GM04503 (cell line): Measurements from ENCODE around the gene NBEAL2.
A peak's percentile ranks its signal among the peaks of the same experiment; 100 is the strongest.
"Not testable (repeated sequence)": the region's sequence is repeated elsewhere in the genome, so short reads cannot be mapped to it uniquely, and the experiment has no call there.

Experiments
- DNase-seq: peaks from one replicate; pipeline ENCODE4 v3.0.0-alpha.2; 2012; ENCODE audit warnings: low read depth

Gene NBEAL2

GRCh38 chr3:46962427-46962826, 17.0 kb upstream of the NBEAL2 start:
- DNase-seq: no peak

- DNase-seq: no peak
These were observed 16.5 kb upstream of the NBEAL2 start for GRCh38 chr3:46962990-46963389.

GRCh38 chr3:46964038-46964590, 15.4 kb upstream of the NBEAL2 start:
- DNase-seq: not testable (repeated sequence)

GRCh38 chr3:46965151-46965550, 14.3 kb upstream of the NBEAL2 start:
- no peak for DNase-seq

GRCh38 chr3:46966811-46967210, 12.7 kb upstream of the NBEAL2 start:
- DNase-seq: no peak

- no peak for DNase-seq
These were observed 10.6 kb upstream of the NBEAL2 start for GRCh38 chr3:46968783-46969428.

GRCh38 chr3:46970391-46971091, 8.9 kb upstream of the NBEAL2 start:
- peak; percentile 17 for DNase-seq

GRCh38 chr3:46971151-46971550, 8.3 kb upstream of the NBEAL2 start:
- DNase-seq: no peak

GRCh38 chr3:46971742-46972141, 7.7 kb upstream of the NBEAL2 start:
- DNase-seq: no peak

GRCh38 chr3:46972396-46972795, 7.1 kb upstream of the NBEAL2 start:
- DNase-seq: no peak

- DNase-seq: no peak
These were observed 4.9 kb upstream of the NBEAL2 start for GRCh38 chr3:46974421-46975171.

GRCh38 chr3:46976326-46977190, 2.9 kb upstream of the NBEAL2 start, which contains the start of gene CCDC12:
TSS of gene CCDC12 (minus strand) at chr3:46976745. CDS start at chr3:46976732, 13 bp downstream.
- peak; percentile 99 for DNase-seq

GRCh38 chr3:46977811-46978195, 1.7 kb upstream of the NBEAL2 start:
- DNase-seq: no peak

GRCh38 chr3:46978381-46978780, 1.1 kb upstream of the NBEAL2 start:
- no peak for DNase-seq

- no peak for DNase-seq
These were observed 562 bp downstream of the NBEAL2 start for GRCh38 chr3:46979958-46980497.

- no peak for DNase-seq
These were observed 2.5 kb downstream of the NBEAL2 start for GRCh38 chr3:46981932-46982471.

- no peak for DNase-seq
These were observed 3.1 kb downstream of the NBEAL2 start for GRCh38 chr3:46982546-46982945.

- no peak for DNase-seq
These were observed 5.4 kb downstream of the NBEAL2 start for GRCh38 chr3:46984591-46985459.

GRCh38 chr3:46985588-46985987, 6.1 kb downstream of the NBEAL2 start:
- no peak for DNase-seq

- no peak for DNase-seq
These were observed 6.7 kb downstream of the NBEAL2 start for GRCh38 chr3:46986055-46986730.
